Activated CD4-positive, alpha-beta T cell treated with anti-CD3 and anti-CD28 coated beads for 36 hours (primary cell): ENCODE data around the gene SFXN1. TPM values are rescaled to one million over a fixed set of nuclear protein-coding genes. Genes with fewer than 3 reads are reported as not detected.

ENCODE experiments used
- ATAC-seq: fragments of 200-7000 bp; cut with Tn5 transposase; one replicate; pipeline ENCODE4 v1.10.0; 2021; ENCODE audit warnings: mild to moderate bottlenecking, moderate library complexity
- CTCF ChIA-PET: fragments of 350-600 bp; sonication (Branson Sonifier 250); formaldehyde crosslinking; loops from one replicate; lab custom pipeline; 2021; ENCODE audit warnings: antibody characterized with exemption; lab: Charles Lee
- POLR2A ChIA-PET: fragments of 350-600 bp; sonication (Branson Sonifier 250); formaldehyde crosslinking; loops from one replicate; lab custom pipeline; 2021; ENCODE audit warnings: antibody characterized with exemption, inconsistent platforms; lab: Charles Lee
- DNase-seq: peaks from one replicate; pipeline ENCODE4 v3.0.0-alpha.2; 2020
- H3K27ac Mint-ChIP-seq: one replicate; pipeline ENCODE4 v1.8.0; 2021; ENCODE audit warnings: mixed read lengths
- H3K27me3 Mint-ChIP-seq: one replicate; pipeline ENCODE4 v1.8.0; 2021; ENCODE audit warnings: mixed read lengths
- H3K36me3 Mint-ChIP-seq: one replicate; pipeline ENCODE4 v1.8.0; 2021; ENCODE audit warnings: low read depth, mixed read lengths
- H3K4me1 Mint-ChIP-seq: one replicate; pipeline ENCODE4 v1.8.0; 2021; ENCODE audit warnings: mixed read lengths
- H3K4me3 Mint-ChIP-seq: one replicate; pipeline ENCODE4 v1.8.0; 2021; ENCODE audit warnings: mild to moderate bottlenecking, moderate library complexity, mixed read lengths
- H3K9me3 Mint-ChIP-seq: one replicate; pipeline ENCODE4 v1.8.0; 2021; ENCODE audit warnings: low read depth, mixed read lengths
- intact Hi-C, 2 experiments: fragments of 100-400 bp; cut with DNase I in 1 of 2; cut with micrococcal nuclease in 1 of 2; formaldehyde crosslinking; loops; one replicate each; pipeline versions ENCODE4 v1.14.2 to v1.15.1; 2022 to 2024; cut with DNase I, micrococcal nuclease
- total RNA-seq, 2 experiments: library from RNA; stranded (reverse); gene quantifications; one replicate each; pipeline ENCODE4 v1.2.3, GENCODE V29; 2021

SFXN1 gene
- total RNA-seq, 2 experiments from 2014 or later: 322 to 433 TPM

- ChIA-PET POLR2A (no interaction called here), CTCF (interaction anchor here (0.5 to 2.6 kb wide), 5 partner anchors 18 to 191 kb away, joined by 3 to 14 read pairs (median 3); no protein-coding TSS in a partner anchor)
- no peak overlapping the region for H3K27ac Mint-ChIP-seq
- peaks cover 4% of the 10 kb centered on the region for H3K36me3 Mint-ChIP-seq
- intact Hi-C loops: loop anchor here in 1 of 2 experiments (10.0 kb wide), 1 partner anchor 336 kb away; the partner anchor contains the start of gene CPLX2
- DNase-seq (no peak), ATAC-seq (no peak)
- H3K27me3 Mint-ChIP-seq: no peaks in the 10 kb centered on the region
- H3K4me1 Mint-ChIP-seq: peaks cover 34% of the 10 kb centered on the region
- H3K4me3 Mint-ChIP-seq: no peak overlapping the region
- H3K9me3 Mint-ChIP-seq: no peaks in the 10 kb centered on the region
Observed at GRCh38 chr5:175538576-175538975, 60.2 kb downstream of the SFXN1 start.

GRCh38 chr5:175539936-175540335 is 61.6 kb downstream of the SFXN1 start:
- Mint-ChIP-seq H3K4me1 (peaks cover 24% of the 10 kb centered on the region), H3K36me3 (no peaks in the 10 kb centered on the region), H3K4me3 (no peak overlapping the region), H3K9me3 (no peaks in the 10 kb centered on the region), H3K27ac (no peak overlapping the region), H3K27me3 (no peaks in the 10 kb centered on the region)
- intact Hi-C loops: loop anchor here in 1 of 2 experiments (10.0 kb wide), 1 partner anchor 335 kb away; the partner anchor contains the start of gene CPLX2
- no peak for ATAC-seq
- ChIA-PET CTCF (interaction anchor here (0.7 to 2.6 kb wide), 4 partner anchors 137 to 179 kb away, joined by 3 to 14 read pairs (median 3); no protein-coding TSS in a partner anchor), POLR2A (no interaction called here)
- DNase-seq: no peak

GRCh38 chr5:175541264-175541663 is 62.9 kb downstream of the SFXN1 start:
- H3K9me3 Mint-ChIP-seq: no peaks in the 10 kb centered on the region
- intact Hi-C loops: no loop called here
- ATAC-seq (no peak), DNase-seq (no peak)
- H3K27me3 Mint-ChIP-seq: no peaks in the 10 kb centered on the region
- POLR2A ChIA-PET: no interaction called here
- peaks cover 14% of the 10 kb centered on the region for H3K4me1 Mint-ChIP-seq
- no peak overlapping the region for H3K4me3 Mint-ChIP-seq
- no peaks in the 10 kb centered on the region for H3K36me3 Mint-ChIP-seq
- no peak overlapping the region for H3K27ac Mint-ChIP-seq
- CTCF ChIA-PET: interaction anchor here (1.1 kb wide), 1 partner anchor 136 kb away, joined by 3 read pairs; no protein-coding TSS in a partner anchor

GRCh38 chr5:175542232-175542965 is 64.0 kb downstream of the SFXN1 start:
- CTCF ChIA-PET: interaction anchor here (0.6 to 1.4 kb wide), 9 partner anchors 8 to 812 kb away, joined by 3 to 6 read pairs (median 3); no protein-coding TSS in a partner anchor
- H3K4me1 Mint-ChIP-seq: peaks cover 16% of the 10 kb centered on the region
- no peaks in the 10 kb centered on the region for H3K36me3 Mint-ChIP-seq
- H3K27ac Mint-ChIP-seq: peak overlapping the region; percentile 72
- intact Hi-C loops: no loop called here
- DNase-seq: peak; percentile 67
- H3K9me3 Mint-ChIP-seq: no peaks in the 10 kb centered on the region
- no peak overlapping the region for H3K4me3 Mint-ChIP-seq
- peak; percentile 100 for ATAC-seq
- peaks cover under 1% of the 10 kb centered on the region for H3K27me3 Mint-ChIP-seq
- POLR2A ChIA-PET: no interaction called here

- peaks cover 18% of the 10 kb centered on the region for H3K4me1 Mint-ChIP-seq
- ATAC-seq: no peak
- intact Hi-C loops: no loop called here
Observed at GRCh38 chr5:175542966-175543235, 64.5 kb downstream of the SFXN1 start.

GRCh38 chr5:175544108-175544511 is 65.8 kb downstream of the SFXN1 start:
- no peaks in the 10 kb centered on the region for H3K9me3 Mint-ChIP-seq
- CTCF ChIA-PET: interaction anchor here (0.8 to 5.2 kb wide), 2 partner anchors 10 to 21 kb away, joined by 3 to 21 read pairs; no protein-coding TSS in a partner anchor
- no peak for DNase-seq

More at GRCh38 chr5:175542966-175543235, 64.5 kb downstream of the SFXN1 start:
- Mint-ChIP-seq H3K27ac (no peak overlapping the region), H3K27me3 (peaks cover 1% of the 10 kb centered on the region), H3K36me3 (no peaks in the 10 kb centered on the region), H3K9me3 (no peaks in the 10 kb centered on the region), H3K4me3 (no peak overlapping the region)
- ChIA-PET POLR2A (no interaction called here), CTCF (interaction anchor here (0.6 to 5.2 kb wide), 8 partner anchors 8 to 187 kb away, joined by 3 to 21 read pairs (median 4); no protein-coding TSS in a partner anchor)
- no peak for DNase-seq

GRCh38 chr5:175544586-175544985 is 66.2 kb downstream of the SFXN1 start:
- Mint-ChIP-seq H3K27ac (no peak overlapping the region), H3K4me1 (peaks cover 18% of the 10 kb centered on the region), H3K36me3 (no peaks in the 10 kb centered on the region), H3K4me3 (no peak overlapping the region), H3K27me3 (peaks cover 12% of the 10 kb centered on the region), H3K9me3 (no peaks in the 10 kb centered on the region)
- DNase-seq (no peak), ATAC-seq (no peak)
- intact Hi-C loops: no loop called here
- CTCF ChIA-PET: interaction anchor here (0.6 to 5.2 kb wide), 4 partner anchors 10 to 185 kb away, joined by 3 to 21 read pairs (median 3); no protein-coding TSS in a partner anchor
- POLR2A ChIA-PET: no interaction called here

More at GRCh38 chr5:175544108-175544511, 65.8 kb downstream of the SFXN1 start:
- POLR2A ChIA-PET: no interaction called here
- intact Hi-C loops: no loop called here
- no peak for ATAC-seq
- Mint-ChIP-seq H3K27me3 (peaks cover 10% of the 10 kb centered on the region), H3K36me3 (no peaks in the 10 kb centered on the region), H3K4me3 (no peak overlapping the region), H3K27ac (no peak overlapping the region), H3K4me1 (peaks cover 18% of the 10 kb centered on the region)

GRCh38 chr5:175547842-175548241 is 69.5 kb downstream of the SFXN1 start:
- ATAC-seq (no peak), DNase-seq (no peak)
- Mint-ChIP-seq H3K9me3 (no peaks in the 10 kb centered on the region), H3K4me3 (no peak overlapping the region), H3K27me3 (peaks cover 12% of the 10 kb centered on the region), H3K4me1 (peaks cover 9% of the 10 kb centered on the region), H3K27ac (no peak overlapping the region), H3K36me3 (no peaks in the 10 kb centered on the region)
- CTCF ChIA-PET: interaction anchor here (0.9 to 5.2 kb wide), 2 partner anchors 13 to 171 kb away, joined by 4 to 21 read pairs; no protein-coding TSS in a partner anchor
- intact Hi-C loops: no loop called here
- POLR2A ChIA-PET: no interaction called here

GRCh38 chr5:175548626-175549311 is 70.4 kb downstream of the SFXN1 start:
- intact Hi-C loops: no loop called here
- Mint-ChIP-seq H3K36me3 (no peaks in the 10 kb centered on the region), H3K27me3 (peaks cover 14% of the 10 kb centered on the region), H3K4me1 (peaks cover 9% of the 10 kb centered on the region), H3K9me3 (no peaks in the 10 kb centered on the region), H3K27ac (no peak overlapping the region), H3K4me3 (no peak overlapping the region)
- DNase-seq: no peak
- ChIA-PET POLR2A (no interaction called here), CTCF (interaction anchor here (0.6 to 3.0 kb wide), 3 partner anchors 15 to 126 kb away, joined by 3 to 8 read pairs (median 4); no protein-coding TSS in a partner anchor)
- no peak for ATAC-seq

GRCh38 chr5:175550055-175550805 is 71.9 kb downstream of the SFXN1 start:
- Mint-ChIP-seq H3K4me1 (peaks cover 9% of the 10 kb centered on the region), H3K9me3 (no peaks in the 10 kb centered on the region), H3K36me3 (no peaks in the 10 kb centered on the region), H3K4me3 (no peak overlapping the region), H3K27me3 (peaks cover 14% of the 10 kb centered on the region), H3K27ac (no peak overlapping the region)
- no peak for ATAC-seq
- DNase-seq: no peak
- intact Hi-C loops: no loop called here
- ChIA-PET POLR2A (no interaction called here), CTCF (interaction anchor here (3.0 kb wide), 1 partner anchor 16 kb away, joined by 8 read pairs; no protein-coding TSS in a partner anchor)

- Mint-ChIP-seq H3K27me3 (peaks cover 14% of the 10 kb centered on the region), H3K4me1 (peaks cover 9% of the 10 kb centered on the region), H3K27ac (no peak overlapping the region), H3K4me3 (no peak overlapping the region), H3K36me3 (no peaks in the 10 kb centered on the region), H3K9me3 (no peaks in the 10 kb centered on the region)
- ATAC-seq (no peak), DNase-seq (no peak)
- CTCF ChIA-PET: interaction anchor here (3.0 kb wide), 1 partner anchor 17 kb away, joined by 8 read pairs; no protein-coding TSS in a partner anchor
- intact Hi-C loops: no loop called here
- POLR2A ChIA-PET: no interaction called here
Observed at GRCh38 chr5:175551266-175551665, 72.9 kb downstream of the SFXN1 start.
